ENCODE results near the gene PTPN13.
"Not testable (repeated sequence)": the region's sequence is repeated elsewhere in the genome, so short reads cannot be mapped to it uniquely, and the experiment has no call there.

- TF ChIP-seq CTCF, POLR2AphosphoS5, POLR2A (IDR thresholded peaks at IDR 0.05): not testable (repeated sequence)
These were observed 125.0 kb downstream of the PTPN13 start for GRCh38 chr4:86719149-86719548.

Data from breast epithelium (tissue), 3 donors.